Activated B cell treated with CpG ODN at 0.5 μM for 24 hours (primary cell): ENCODE measurements around the gene ADPRHL1. TPM values are rescaled to one million over a fixed set of nuclear protein-coding genes. Genes with fewer than 3 reads are reported as not detected.

Experiments
- ATAC-seq: fragments of 200-7000 bp; cut with Tn5 transposase; one replicate; pipeline ENCODE4 v1.10.0; 2021; ENCODE audit warnings: low read depth, mild to moderate bottlenecking, moderate library complexity
- CTCF ChIA-PET: fragments of 350-600 bp; sonication (Branson Sonifier 250); formaldehyde crosslinking; loops from one replicate; lab custom pipeline; 2021; ENCODE audit warnings: antibody characterized with exemption; lab: Charles Lee
- POLR2A ChIA-PET: fragments of 350-600 bp; sonication (Branson Sonifier 250); formaldehyde crosslinking; loops from one replicate; lab custom pipeline; 2021; ENCODE audit warnings: antibody characterized with exemption; lab: Charles Lee
- DNase-seq: peaks from one replicate; pipeline ENCODE4 v3.0.0; 2022
- H3K27ac Mint-ChIP-seq: one replicate; pipeline ENCODE4 v1.8.0; 2020; ENCODE audit warnings: mixed read lengths
- H3K27me3 Mint-ChIP-seq: one replicate; pipeline ENCODE4 v1.8.0; 2021; ENCODE audit warnings: mixed read lengths
- H3K36me3 Mint-ChIP-seq: one replicate; pipeline ENCODE4 v1.8.0; 2021; ENCODE audit warnings: low read depth, mixed read lengths
- H3K4me1 Mint-ChIP-seq: one replicate; pipeline ENCODE4 v1.8.0; 2021; ENCODE audit warnings: mixed read lengths
- H3K4me3 Mint-ChIP-seq: one replicate; pipeline ENCODE4 v1.8.0; 2020; ENCODE audit warnings: mild to moderate bottlenecking, mixed read lengths
- H3K9me3 Mint-ChIP-seq: one replicate; pipeline ENCODE4 v1.8.0; 2020; ENCODE audit warnings: mixed read lengths
- intact Hi-C: fragments of 100-400 bp; cut with micrococcal nuclease; formaldehyde crosslinking; loops from one replicate; pipeline ENCODE4 v1.15.1; 2024
- total RNA-seq: library from RNA; stranded (reverse); gene quantifications from 2 replicates; pipeline ENCODE4 v1.2.3, GENCODE V29; 2022
- TF ChIP-seq, protein P1 (sequence below): fragments of 200-600 bp; IDR thresholded peaks from one replicate; pipeline ENCODE4 v1.8.0; 2022; ENCODE audit warnings: antibody characterized with exemption, mild to moderate bottlenecking

The ADPRHL1 gene
- total RNA-seq, 1 donor from 2014 or later, result 0.84 TPM

DNA sequence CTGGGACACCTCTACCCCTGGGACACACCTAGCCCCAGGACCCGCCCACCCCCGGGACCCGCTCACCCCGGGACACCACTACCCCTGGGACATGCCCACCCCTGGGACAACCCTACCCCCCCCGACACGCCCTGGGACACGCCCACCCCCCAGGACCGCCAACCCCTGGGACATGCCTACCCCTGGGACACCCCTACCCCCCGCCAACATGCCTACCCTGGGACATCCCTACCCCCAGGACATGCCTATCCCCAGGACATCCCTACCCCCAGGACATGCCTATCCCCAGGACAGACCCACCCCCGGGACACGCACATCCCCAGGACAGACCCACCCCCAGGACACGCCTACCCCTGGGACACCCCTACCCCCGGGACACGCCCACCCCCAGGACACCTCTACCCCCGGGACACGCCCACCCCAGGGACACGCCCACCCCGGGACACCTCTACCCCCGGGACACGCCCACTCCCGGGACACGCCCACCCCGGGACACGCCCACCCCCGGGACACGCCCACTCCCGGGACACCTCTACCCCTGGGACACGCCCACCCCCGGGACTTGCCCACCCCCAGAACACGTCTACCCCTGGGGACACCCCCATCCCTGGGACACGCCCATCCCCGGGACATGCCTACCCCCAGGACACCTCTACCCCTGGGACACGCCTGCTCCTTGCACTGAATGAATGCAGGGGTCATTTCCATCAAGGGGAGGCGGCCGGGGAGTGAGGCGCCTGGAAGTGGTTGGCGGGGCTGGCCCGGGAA, 32.3 kb downstream of the ADPRHL1 start:
- no peaks in the 10 kb centered on the region for H3K27me3 Mint-ChIP-seq
- H3K4me3 Mint-ChIP-seq, result no peak overlapping the region
- ATAC-seq, result no peak
- CTCF ChIA-PET, result no interaction called here
- H3K27ac Mint-ChIP-seq, result no peak overlapping the region
- TF ChIP-seq, protein P1, sequence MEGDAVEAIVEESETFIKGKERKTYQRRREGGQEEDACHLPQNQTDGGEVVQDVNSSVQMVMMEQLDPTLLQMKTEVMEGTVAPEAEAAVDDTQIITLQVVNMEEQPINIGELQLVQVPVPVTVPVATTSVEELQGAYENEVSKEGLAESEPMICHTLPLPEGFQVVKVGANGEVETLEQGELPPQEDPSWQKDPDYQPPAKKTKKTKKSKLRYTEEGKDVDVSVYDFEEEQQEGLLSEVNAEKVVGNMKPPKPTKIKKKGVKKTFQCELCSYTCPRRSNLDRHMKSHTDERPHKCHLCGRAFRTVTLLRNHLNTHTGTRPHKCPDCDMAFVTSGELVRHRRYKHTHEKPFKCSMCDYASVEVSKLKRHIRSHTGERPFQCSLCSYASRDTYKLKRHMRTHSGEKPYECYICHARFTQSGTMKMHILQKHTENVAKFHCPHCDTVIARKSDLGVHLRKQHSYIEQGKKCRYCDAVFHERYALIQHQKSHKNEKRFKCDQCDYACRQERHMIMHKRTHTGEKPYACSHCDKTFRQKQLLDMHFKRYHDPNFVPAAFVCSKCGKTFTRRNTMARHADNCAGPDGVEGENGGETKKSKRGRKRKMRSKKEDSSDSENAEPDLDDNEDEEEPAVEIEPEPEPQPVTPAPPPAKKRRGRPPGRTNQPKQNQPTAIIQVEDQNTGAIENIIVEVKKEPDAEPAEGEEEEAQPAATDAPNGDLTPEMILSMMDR, result no peak
- H3K4me1 Mint-ChIP-seq, result peaks cover 11% of the 10 kb centered on the region
- H3K36me3 Mint-ChIP-seq, result no peaks in the 10 kb centered on the region
- peaks cover 3% of the 10 kb centered on the region for H3K9me3 Mint-ChIP-seq
- intact Hi-C loops, result no loop called here
- no peak for DNase-seq
- POLR2A ChIA-PET, result no interaction called here

DNA sequence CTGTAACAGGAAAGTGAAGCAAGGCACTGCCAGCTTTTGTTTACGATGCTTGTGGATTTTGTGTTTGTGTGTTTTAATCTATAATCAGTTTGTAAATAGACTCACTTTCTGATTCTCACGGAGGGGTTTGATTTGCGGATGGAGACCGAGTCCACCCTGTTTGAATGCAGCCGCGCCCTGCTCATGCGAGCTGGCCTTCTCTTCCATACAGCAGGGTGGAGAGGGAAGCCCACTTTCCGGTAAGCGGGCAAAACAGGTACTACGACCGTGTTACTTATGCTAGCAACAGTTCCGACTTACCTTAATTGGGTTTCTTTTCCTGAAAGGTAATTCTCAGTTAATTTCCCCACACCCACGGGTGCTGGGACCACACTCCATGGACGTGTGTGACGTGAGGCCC, 33.1 kb downstream of the ADPRHL1 start:
- peaks cover 11% of the 10 kb centered on the region for H3K4me1 Mint-ChIP-seq
- ATAC-seq (no peak), DNase-seq (no peak)
- H3K4me3 Mint-ChIP-seq, result no peak overlapping the region
- H3K27ac Mint-ChIP-seq, result no peak overlapping the region
- intact Hi-C loops, result no loop called here
- H3K9me3 Mint-ChIP-seq, result peaks cover 3% of the 10 kb centered on the region
- no peaks in the 10 kb centered on the region for H3K36me3 Mint-ChIP-seq
- POLR2A ChIA-PET, result no interaction called here
- no peaks in the 10 kb centered on the region for H3K27me3 Mint-ChIP-seq
- TF ChIP-seq, protein P1, result no peak
- CTCF ChIA-PET, result no interaction called here

DNA sequence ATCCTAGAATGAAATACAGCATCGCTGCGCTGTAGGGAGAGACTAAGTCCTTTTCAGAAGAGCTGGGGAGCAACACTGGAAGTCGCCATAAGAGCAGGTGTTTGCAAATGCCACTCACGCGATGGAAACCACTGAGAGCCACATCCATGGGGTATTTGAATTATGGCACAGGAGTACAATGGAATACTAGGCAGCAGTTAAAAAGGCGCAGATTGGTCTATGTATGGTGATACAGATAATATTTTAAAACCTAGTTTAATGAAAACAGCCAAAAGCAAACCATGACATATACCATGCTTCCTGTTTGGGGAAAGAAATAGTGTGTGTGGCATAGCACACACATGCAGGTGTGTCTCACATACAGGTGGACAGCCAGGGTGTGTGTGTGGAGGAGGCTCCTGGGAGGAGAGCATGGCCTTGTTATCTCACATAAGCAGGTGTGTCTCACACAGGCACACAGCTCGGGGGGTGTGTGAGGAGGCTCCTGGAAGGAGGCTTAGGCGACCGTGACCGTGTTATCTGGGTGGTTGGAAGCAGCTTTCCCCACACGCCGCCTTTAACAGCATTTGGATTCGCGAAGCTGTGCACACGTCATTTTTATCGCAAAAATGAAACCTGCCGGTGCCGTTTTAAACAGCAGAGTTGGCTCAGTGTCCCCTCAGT, 33.6 kb downstream of the ADPRHL1 start:
- ChIA-PET CTCF (no interaction called here), POLR2A (no interaction called here)
- H3K27me3 Mint-ChIP-seq, result no peaks in the 10 kb centered on the region
- peaks cover 3% of the 10 kb centered on the region for H3K9me3 Mint-ChIP-seq
- H3K4me3 Mint-ChIP-seq, result no peak overlapping the region
- peaks cover 11% of the 10 kb centered on the region for H3K4me1 Mint-ChIP-seq
- no peak for ATAC-seq
- H3K36me3 Mint-ChIP-seq, result no peaks in the 10 kb centered on the region
- no peak for DNase-seq
- no peak overlapping the region for H3K27ac Mint-ChIP-seq
- TF ChIP-seq, protein P1, result no peak
- intact Hi-C loops, result no loop called here

DNA sequence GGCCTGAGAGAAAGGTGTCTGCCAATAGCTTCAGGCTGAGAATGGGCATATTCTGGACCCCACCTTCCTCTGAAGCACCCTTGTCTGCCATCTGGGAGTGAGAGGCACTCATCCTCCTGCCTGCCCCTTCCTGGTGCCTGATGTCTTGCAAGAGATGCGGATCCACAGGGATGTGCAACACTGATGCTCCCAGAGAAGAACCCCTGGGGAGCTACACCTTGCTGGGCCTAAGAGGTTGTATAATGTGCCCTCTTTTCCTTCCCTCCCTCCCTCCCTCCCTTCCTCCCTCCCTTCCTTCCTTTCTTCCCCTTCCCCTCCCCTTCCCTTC, 34.6 kb downstream of the ADPRHL1 start:
- POLR2A ChIA-PET, result no interaction called here
- intact Hi-C loops, result no loop called here

More for the DNA sequence above, 34.6 kb downstream of the ADPRHL1 start:
- TF ChIP-seq, protein P1, result no peak
- Mint-ChIP-seq H3K4me3 (no peak overlapping the region), H3K36me3 (no peaks in the 10 kb centered on the region), H3K27ac (no peak overlapping the region), H3K4me1 (peaks cover 11% of the 10 kb centered on the region), H3K27me3 (no peaks in the 10 kb centered on the region), H3K9me3 (peaks cover 3% of the 10 kb centered on the region)
- CTCF ChIA-PET, result no interaction called here
- ATAC-seq, result no peak
- DNase-seq, result no peak
